SK-N-SH (cell line): ENCODE results near the gene MZF1. TPM values are rescaled to one million over a fixed set of nuclear protein-coding genes. Genes with fewer than 3 reads are reported as not detected.

Source experiments
- CTCF ChIA-PET: fragments of 300-600, 350-600 bp; formaldehyde crosslinking; extraction: SDS; loops from one replicate; lab custom pipeline; 2021; lab: Yijun Ruan, JAX
- POLR2A ChIA-PET: fragments of 350-600 bp; sonication (Branson Sonifier 250); formaldehyde crosslinking; extraction: SDS; loops from one replicate; lab custom pipeline; 2020; ENCODE audit warnings: antibody characterized with exemption, inconsistent platforms; lab: Yijun Ruan, JAX
- DNase-seq: peaks from one replicate; pipeline ENCODE4 v3.0.0; 2012
- H2AFZ ChIP-seq: fragments of 200-600 bp; sonication (generic); 2 replicates; pipeline ENCODE4 v1.8.1; 2016; ENCODE audit warnings: antibody characterized with exemption, mild to moderate bottlenecking, low read depth
- H3F3A ChIP-seq: fragments of 200-600 bp; sonication (generic); replicated peaks from 2 replicates; pipeline ENCODE3; 2016; ENCODE audit warnings: antibody characterized with exemption, mild to moderate bottlenecking; ENCODE audit not compliant: insufficient read depth
- H3K27ac ChIP-seq, 2 experiments: fragments of 200-500 bp in 1 of 2; fragments of 200-600 bp in 1 of 2; sonication (Bioruptor generic) in 1 of 2; sonication (generic), shearing (Covaris generic) in 1 of 2; 2 replicates each; pipeline versions ENCODE4 v1.5.1 to v1.6.1; 2014 to 2016; ENCODE audit warnings: low read depth in 2 of 2, inconsistent platforms in 1 of 2, low read length in 1 of 2, mild to moderate bottlenecking in 1 of 2, mixed read lengths in 1 of 2
- H3K27me3 ChIP-seq: fragments of 200-600 bp; sonication (generic), shearing (Covaris generic); 2 replicates; pipeline ENCODE4 v1.6.1; 2016; ENCODE audit warnings: mixed run types; ENCODE audit not compliant: insufficient read depth
- H3K36me3 ChIP-seq, 2 experiments: fragments of 200-500 bp in 1 of 2; fragments of 200-600 bp in 1 of 2; sonication (Bioruptor generic) in 1 of 2; sonication (generic) in 1 of 2; replicated peaks in 1 of 2; 2 replicates each; pipeline versions ENCODE3 to v1.5.1; 2014 to 2016; ENCODE audit warnings: low read length in 1 of 2, mild to moderate bottlenecking in 1 of 2; ENCODE audit not compliant: insufficient read depth in 2 of 2, control insufficient read depth in 1 of 2
- H3K4me1 ChIP-seq, 2 experiments: fragments of 200-500 bp in 1 of 2; fragments of 200-600 bp in 1 of 2; sonication (Bioruptor generic) in 1 of 2; sonication (generic), shearing (Covaris generic) in 1 of 2; 2 replicates each; pipeline versions ENCODE4 v1.5.1 to v1.6.1; 2014 to 2016; ENCODE audit warnings: low read depth in 1 of 2, low read length in 1 of 2, mixed run types in 1 of 2; ENCODE audit not compliant: insufficient read depth in 2 of 2, control insufficient read depth in 1 of 2
- H3K4me2 ChIP-seq: fragments of 200-600 bp; sonication (generic), shearing (Covaris generic); 2 replicates; pipeline ENCODE4 v1.6.1; 2017; ENCODE audit warnings: mixed run types
- H3K4me3 ChIP-seq, 2 experiments: fragments of 200-500 bp in 1 of 2; fragments of 200-600 bp in 1 of 2; sonication (Bioruptor generic) in 1 of 2; sonication (generic), shearing (Covaris generic) in 1 of 2; 2 replicates each; pipeline versions ENCODE4 v1.5.1 to v1.8.1; 2014 to 2016; ENCODE audit warnings: low read depth in 2 of 2, inconsistent platforms in 1 of 2, low read length in 1 of 2, mild to moderate bottlenecking in 1 of 2, mixed read lengths in 1 of 2, moderate library complexity in 1 of 2
- H3K79me2 ChIP-seq: fragments of 200-600 bp; sonication (generic); 2 replicates; pipeline ENCODE4 v1.8.1; 2017; ENCODE audit warnings: mild to moderate bottlenecking; ENCODE audit not compliant: insufficient read depth
- H3K9ac ChIP-seq: fragments of 200-600 bp; sonication (generic); 2 replicates; pipeline ENCODE4 v1.6.1; 2017; ENCODE audit warnings: mixed run types
- H3K9me2 ChIP-seq: fragments of 200-600 bp; sonication (generic); 2 replicates; pipeline ENCODE4 v1.6.1; 2017; ENCODE audit warnings: mixed run types
- H3K9me3 ChIP-seq: fragments of 200-600 bp; sonication (generic); 2 replicates; pipeline ENCODE4 v1.6.1; 2017; ENCODE audit warnings: mixed run types, mild to moderate bottlenecking, moderate library complexity
- H4K20me1 ChIP-seq: fragments of 200-600 bp; sonication (generic); 2 replicates; pipeline ENCODE4 v1.6.1; 2017; ENCODE audit warnings: mild to moderate bottlenecking, mixed run types; ENCODE audit not compliant: insufficient read depth
- ELF1 ChIP-seq: IDR thresholded peaks from 2 replicates; pipeline ENCODE4 v1.4.0; 2012
- EP300 ChIP-seq, 2 experiments: IDR thresholded peaks; 2 replicates each; pipeline versions ENCODE4 v1.4.0 to v1.6.1; 2012; ENCODE audit warnings: borderline replicate concordance in 1 of 2, low read depth in 1 of 2, low read length in 1 of 2
- EZH2phosphoT487 ChIP-seq: fragments of 200-600 bp; sonication (generic); IDR thresholded peaks from 2 replicates; pipeline ENCODE4 v1.6.1; 2017; ENCODE audit warnings: low read depth, mixed run types, mild to moderate bottlenecking, antibody characterized with exemption, moderate library complexity, borderline replicate concordance
- FOSL2 ChIP-seq: IDR thresholded peaks from 2 replicates; pipeline ENCODE4 v1.4.0; 2012; ENCODE audit warnings: low read depth, mild to moderate bottlenecking, moderate library complexity, borderline replicate concordance
- GABPA ChIP-seq: IDR thresholded peaks from 2 replicates; pipeline ENCODE4 v1.4.0; 2012; ENCODE audit warnings: low read depth, mild to moderate bottlenecking
- NFIC ChIP-seq: IDR thresholded peaks from 2 replicates; pipeline ENCODE4 v1.4.0; 2012; ENCODE audit warnings: borderline replicate concordance
- NRF1 ChIP-seq: IDR thresholded peaks from 2 replicates; pipeline ENCODE4 v1.6.1; 2012; ENCODE audit warnings: low read depth, mild to moderate bottlenecking, low read length
- RCOR1 ChIP-seq: fragments of 150-350 bp; IDR thresholded peaks from 2 replicates; pipeline ENCODE4 v1.6.1; 2017; ENCODE audit warnings: antibody characterized with exemption, low read length
- RFX5 ChIP-seq: IDR thresholded peaks from 2 replicates; pipeline ENCODE4 v1.6.1; 2012; ENCODE audit warnings: mild to moderate bottlenecking, improper control_type of control experiment, low read length
- RXRA ChIP-seq: IDR thresholded peaks from 2 replicates; pipeline ENCODE4 v1.4.0; 2012; ENCODE audit warnings: low read depth, mild to moderate bottlenecking, borderline replicate concordance
- SIN3A ChIP-seq: IDR thresholded peaks from 2 replicates; pipeline ENCODE4 v1.6.1; 2012; ENCODE audit warnings: low read depth, mild to moderate bottlenecking, low read length, moderate library complexity, borderline replicate concordance
- WGBS: methylation state at CpG from one replicate; pipeline ENCODE4 v1.1.6; 2017; ENCODE audit warnings: low lambda C conversion rate; 5-methylcytosine and 5-hydroxymethylcytosine counted together
- polyA plus RNA-seq, 3 experiments: library from polyadenylated mRNA; depleted of rRNA; stranded (reverse); fragments of >200 nt; gene quantifications; 2 replicates each; pipeline ENCODE4 v1.2.3, GENCODE V29; 2012
- TF ChIP-seq, protein P1 (sequence below): IDR thresholded peaks from 2 replicates; pipeline ENCODE4 v1.4.0; 2012; ENCODE audit warnings: low read depth, borderline replicate concordance
- TF ChIP-seq, protein P2 (sequence below): IDR thresholded peaks from 2 replicates; pipeline ENCODE4 v1.6.1; 2012; ENCODE audit warnings: mild to moderate bottlenecking, low read depth, low read length, moderate library complexity
- TF ChIP-seq, protein P3 (sequence below): IDR thresholded peaks from 2 replicates; pipeline ENCODE4 v1.4.0; 2012; ENCODE audit warnings: low read depth, borderline replicate concordance
- TF ChIP-seq, protein P4 (sequence below): IDR thresholded peaks from 2 replicates; pipeline ENCODE4; 2012
- TF ChIP-seq, protein P5 (sequence below): fragments of 150-350 bp; IDR thresholded peaks from 2 replicates; pipeline ENCODE4 v1.6.1; 2016; ENCODE audit warnings: mild to moderate bottlenecking, low read depth, low read length

The MZF1 gene
- polyA plus RNA-seq, 1 of the 3 experiments (the other 2 are of a cell fraction), result 31.8 TPM

DNA sequence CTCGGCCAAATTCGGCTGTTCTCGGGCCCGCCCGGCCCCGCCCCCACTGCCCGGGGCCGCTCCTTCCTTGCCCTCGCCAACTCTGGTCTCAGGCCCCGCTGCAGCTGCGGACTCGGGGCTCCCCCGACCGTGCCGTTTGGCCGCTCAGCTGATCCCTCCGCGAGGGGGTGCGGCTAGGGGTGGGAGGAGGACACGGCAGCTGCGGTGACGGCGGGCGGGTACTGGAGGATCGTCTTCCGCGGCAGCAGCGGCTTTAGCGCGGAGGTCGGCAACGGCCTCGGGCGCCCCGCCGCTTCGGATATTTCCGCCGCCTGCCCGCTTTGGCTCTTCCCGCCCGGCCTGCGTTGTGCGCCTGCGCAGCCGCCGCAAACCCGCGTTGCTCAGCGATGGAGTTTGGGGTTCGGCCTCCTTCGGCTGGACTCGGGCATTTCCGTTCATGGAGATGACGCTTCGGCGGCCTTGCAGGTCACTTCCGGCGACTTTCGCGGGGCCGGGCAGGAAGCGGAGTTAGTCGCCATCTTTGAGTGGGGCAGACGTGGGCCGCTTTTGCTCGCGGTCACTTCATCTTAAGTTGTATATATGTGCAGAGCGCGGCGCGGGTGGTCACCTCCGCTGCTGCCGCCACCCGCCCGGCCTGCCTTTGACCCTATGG, 14.4 kb downstream of the MZF1 start (continued):
- TF ChIP-seq, protein P1, sequence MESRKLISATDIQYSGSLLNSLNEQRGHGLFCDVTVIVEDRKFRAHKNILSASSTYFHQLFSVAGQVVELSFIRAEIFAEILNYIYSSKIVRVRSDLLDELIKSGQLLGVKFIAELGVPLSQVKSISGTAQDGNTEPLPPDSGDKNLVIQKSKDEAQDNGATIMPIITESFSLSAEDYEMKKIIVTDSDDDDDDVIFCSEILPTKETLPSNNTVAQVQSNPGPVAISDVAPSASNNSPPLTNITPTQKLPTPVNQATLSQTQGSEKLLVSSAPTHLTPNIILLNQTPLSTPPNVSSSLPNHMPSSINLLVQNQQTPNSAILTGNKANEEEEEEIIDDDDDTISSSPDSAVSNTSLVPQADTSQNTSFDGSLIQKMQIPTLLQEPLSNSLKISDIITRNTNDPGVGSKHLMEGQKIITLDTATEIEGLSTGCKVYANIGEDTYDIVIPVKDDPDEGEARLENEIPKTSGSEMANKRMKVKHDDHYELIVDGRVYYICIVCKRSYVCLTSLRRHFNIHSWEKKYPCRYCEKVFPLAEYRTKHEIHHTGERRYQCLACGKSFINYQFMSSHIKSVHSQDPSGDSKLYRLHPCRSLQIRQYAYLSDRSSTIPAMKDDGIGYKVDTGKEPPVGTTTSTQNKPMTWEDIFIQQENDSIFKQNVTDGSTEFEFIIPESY, result no peak
- TF ChIP-seq ELF1 (no peak), FOSL2 (no peak), RCOR1 (no peak), RFX5 (no peak)
- TF ChIP-seq, protein P2, sequence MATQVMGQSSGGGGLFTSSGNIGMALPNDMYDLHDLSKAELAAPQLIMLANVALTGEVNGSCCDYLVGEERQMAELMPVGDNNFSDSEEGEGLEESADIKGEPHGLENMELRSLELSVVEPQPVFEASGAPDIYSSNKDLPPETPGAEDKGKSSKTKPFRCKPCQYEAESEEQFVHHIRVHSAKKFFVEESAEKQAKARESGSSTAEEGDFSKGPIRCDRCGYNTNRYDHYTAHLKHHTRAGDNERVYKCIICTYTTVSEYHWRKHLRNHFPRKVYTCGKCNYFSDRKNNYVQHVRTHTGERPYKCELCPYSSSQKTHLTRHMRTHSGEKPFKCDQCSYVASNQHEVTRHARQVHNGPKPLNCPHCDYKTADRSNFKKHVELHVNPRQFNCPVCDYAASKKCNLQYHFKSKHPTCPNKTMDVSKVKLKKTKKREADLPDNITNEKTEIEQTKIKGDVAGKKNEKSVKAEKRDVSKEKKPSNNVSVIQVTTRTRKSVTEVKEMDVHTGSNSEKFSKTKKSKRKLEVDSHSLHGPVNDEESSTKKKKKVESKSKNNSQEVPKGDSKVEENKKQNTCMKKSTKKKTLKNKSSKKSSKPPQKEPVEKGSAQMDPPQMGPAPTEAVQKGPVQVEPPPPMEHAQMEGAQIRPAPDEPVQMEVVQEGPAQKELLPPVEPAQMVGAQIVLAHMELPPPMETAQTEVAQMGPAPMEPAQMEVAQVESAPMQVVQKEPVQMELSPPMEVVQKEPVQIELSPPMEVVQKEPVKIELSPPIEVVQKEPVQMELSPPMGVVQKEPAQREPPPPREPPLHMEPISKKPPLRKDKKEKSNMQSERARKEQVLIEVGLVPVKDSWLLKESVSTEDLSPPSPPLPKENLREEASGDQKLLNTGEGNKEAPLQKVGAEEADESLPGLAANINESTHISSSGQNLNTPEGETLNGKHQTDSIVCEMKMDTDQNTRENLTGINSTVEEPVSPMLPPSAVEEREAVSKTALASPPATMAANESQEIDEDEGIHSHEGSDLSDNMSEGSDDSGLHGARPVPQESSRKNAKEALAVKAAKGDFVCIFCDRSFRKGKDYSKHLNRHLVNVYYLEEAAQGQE, result 0 out of 2 replicates have a peak, but pooled peaks have one; percentile 27

DNA sequence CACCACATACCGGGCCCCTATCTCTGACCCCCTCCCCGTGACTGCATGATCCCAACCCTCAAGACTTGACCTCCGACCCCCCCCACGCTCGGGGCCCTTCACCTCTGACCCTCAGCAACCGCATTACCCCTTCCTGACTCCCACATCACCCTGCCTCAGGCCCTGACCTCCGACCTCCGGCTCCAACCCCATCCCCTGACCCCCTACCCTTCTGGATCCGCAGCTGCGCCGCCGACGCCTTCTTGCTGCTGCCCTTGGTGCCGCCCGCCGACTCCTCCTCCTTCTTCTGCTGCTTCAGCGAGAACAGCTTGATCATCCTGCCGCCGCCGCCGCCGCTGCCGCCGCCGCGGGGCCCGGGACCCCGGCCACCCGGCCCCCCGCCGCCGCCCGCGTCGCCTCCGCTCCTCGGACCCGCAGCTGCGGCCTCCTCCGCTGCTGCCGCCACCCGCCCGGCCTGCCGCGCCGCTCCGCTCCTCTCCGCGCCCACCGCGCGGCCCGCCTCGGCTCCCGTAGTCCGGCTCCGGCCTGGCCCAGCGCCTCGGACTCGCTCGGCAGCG, 15.0 kb downstream of the MZF1 start, which contains the start of gene UBE2M:
Gene UBE2M, minus strand, starts transcription at position 546 of the 557 bp plus-strand sequence. Its CDS starts 230 bp downstream, at position 316.
- WGBS, result 0% methylated on average over 39 of the region's 62 CpGs
- Histone ChIP-seq H3K4me1 (peaks cover 24 to 70% of the 10 kb centered on the region in 2 experiments; a peak in 3 of 4 replicates), H3K36me3 (peaks cover 16 to 18% of the 10 kb centered on the region in 2 experiments), H3K27me3 (no peaks in the 10 kb centered on the region), H3K4me2 (peak within 1 kb of the TSS; percentile 99), H3K9ac (peak within 1 kb of the TSS; percentile 100), H4K20me1 (peaks cover 9% of the 10 kb centered on the region; the same call in 1 of the 2 replicates), H3F3A (peaks cover 41% of the 10 kb centered on the region), H3K9me2 (no peaks in the 10 kb centered on the region), H3K27ac (peak within 1 kb of the TSS; percentile 99 to 100), H3K79me2 (peaks cover 45% of the 10 kb centered on the region), H3K4me3 (peak within 1 kb of the TSS; percentile 91 to 96), H3K9me3 (no peaks in the 10 kb centered on the region), H2AFZ (no peak within 1 kb of the TSS)
- DNase-seq, result no peak
- POLR2A ChIA-PET, result interaction anchor here (1.5 to 5.7 kb wide), 5 partner anchors 11 to 39 kb away, joined by 3 to 35 read pairs (median 15); partner anchors contain the start of genes MZF1, TRIM28 and ZBTB45
- CTCF ChIA-PET, result interaction anchor here (2.6 kb wide), 1 partner anchor 39 kb away, joined by 23 read pairs; the partner anchor contains the start of gene ZBTB45
- TF ChIP-seq GABPA (no peak), RFX5 (no peak), RXRA (no peak), EP300 (IDR thresholded peaks at IDR 0.05; ENCODE audit: borderline replicate concordance in 1 of 2, low read depth in 1 of 2, low read length in 1 of 2) (no peak), EZH2phosphoT487 (no peak), SIN3A (no peak), NFIC (no peak), NRF1 (no peak)
- TF ChIP-seq, protein P3, sequence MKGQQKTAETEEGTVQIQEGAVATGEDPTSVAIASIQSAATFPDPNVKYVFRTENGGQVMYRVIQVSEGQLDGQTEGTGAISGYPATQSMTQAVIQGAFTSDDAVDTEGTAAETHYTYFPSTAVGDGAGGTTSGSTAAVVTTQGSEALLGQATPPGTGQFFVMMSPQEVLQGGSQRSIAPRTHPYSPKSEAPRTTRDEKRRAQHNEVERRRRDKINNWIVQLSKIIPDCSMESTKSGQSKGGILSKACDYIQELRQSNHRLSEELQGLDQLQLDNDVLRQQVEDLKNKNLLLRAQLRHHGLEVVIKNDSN, result no peak
- TF ChIP-seq, protein P4, sequence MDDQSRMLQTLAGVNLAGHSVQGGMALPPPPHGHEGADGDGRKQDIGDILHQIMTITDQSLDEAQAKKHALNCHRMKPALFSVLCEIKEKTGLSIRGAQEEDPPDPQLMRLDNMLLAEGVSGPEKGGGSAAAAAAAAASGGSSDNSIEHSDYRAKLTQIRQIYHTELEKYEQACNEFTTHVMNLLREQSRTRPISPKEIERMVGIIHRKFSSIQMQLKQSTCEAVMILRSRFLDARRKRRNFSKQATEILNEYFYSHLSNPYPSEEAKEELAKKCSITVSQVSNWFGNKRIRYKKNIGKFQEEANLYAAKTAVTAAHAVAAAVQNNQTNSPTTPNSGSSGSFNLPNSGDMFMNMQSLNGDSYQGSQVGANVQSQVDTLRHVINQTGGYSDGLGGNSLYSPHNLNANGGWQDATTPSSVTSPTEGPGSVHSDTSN, result no peak
- TF ChIP-seq, protein P2, result no peak
- TF ChIP-seq, protein P5, sequence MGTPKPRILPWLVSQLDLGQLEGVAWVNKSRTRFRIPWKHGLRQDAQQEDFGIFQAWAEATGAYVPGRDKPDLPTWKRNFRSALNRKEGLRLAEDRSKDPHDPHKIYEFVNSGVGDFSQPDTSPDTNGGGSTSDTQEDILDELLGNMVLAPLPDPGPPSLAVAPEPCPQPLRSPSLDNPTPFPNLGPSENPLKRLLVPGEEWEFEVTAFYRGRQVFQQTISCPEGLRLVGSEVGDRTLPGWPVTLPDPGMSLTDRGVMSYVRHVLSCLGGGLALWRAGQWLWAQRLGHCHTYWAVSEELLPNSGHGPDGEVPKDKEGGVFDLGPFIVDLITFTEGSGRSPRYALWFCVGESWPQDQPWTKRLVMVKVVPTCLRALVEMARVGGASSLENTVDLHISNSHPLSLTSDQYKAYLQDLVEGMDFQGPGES, result no peak
